ENCODE results near the gene ARHGEF7.

GRCh38 chr13:111346101-111346680 is 231.1 kb downstream of the ARHGEF7 start:
- TF ChIP-seq CTCF (IDR thresholded peaks at IDR 0.05; ENCODE audit: low read depth, low read length) (no peak), EZH2phosphoT487 (IDR thresholded peaks at IDR 0.05; ENCODE audit: low read depth) (no peak)

All from OCI-LY3 (cell line).